Stomach (tissue), 4 donors: ENCODE measurements around the gene MBTD1.

Source experiments
- EP300 ChIP-seq: sonication (generic); formaldehyde crosslinking; IDR thresholded peaks from one replicate; pipeline ENCODE4 v1.6.1; 2017; ENCODE audit warnings: antibody characterized with exemption
- POLR2A ChIP-seq, 4 donors: fragments of 450-650 bp; IDR thresholded peaks; one replicate each; pipeline ENCODE4 v1.6.1; 2016; ENCODE audit warnings: antibody characterized with exemption in 4 of 4, control low read depth in 2 of 4, mild to moderate bottlenecking in 1 of 4, moderate library complexity in 1 of 4
- POLR2AphosphoS5 ChIP-seq, 3 donors: sonication (generic); formaldehyde crosslinking; IDR thresholded peaks; one replicate each; pipeline ENCODE4 v1.6.1; 2016; ENCODE audit warnings: antibody characterized with exemption in 3 of 3
- TF ChIP-seq, protein P1 (sequence below), 7 experiments: fragments of 450-650 bp in 4 of 7; fragments of 200-600 bp in 3 of 7; sonication (generic) in 3 of 7; IDR thresholded peaks; one replicate each; pipeline ENCODE4 v1.5.1; 2016 to 2019; ENCODE audit warnings: antibody characterized with exemption in 7 of 7, control low read depth in 2 of 7, mild to moderate bottlenecking in 1 of 7

DNA sequence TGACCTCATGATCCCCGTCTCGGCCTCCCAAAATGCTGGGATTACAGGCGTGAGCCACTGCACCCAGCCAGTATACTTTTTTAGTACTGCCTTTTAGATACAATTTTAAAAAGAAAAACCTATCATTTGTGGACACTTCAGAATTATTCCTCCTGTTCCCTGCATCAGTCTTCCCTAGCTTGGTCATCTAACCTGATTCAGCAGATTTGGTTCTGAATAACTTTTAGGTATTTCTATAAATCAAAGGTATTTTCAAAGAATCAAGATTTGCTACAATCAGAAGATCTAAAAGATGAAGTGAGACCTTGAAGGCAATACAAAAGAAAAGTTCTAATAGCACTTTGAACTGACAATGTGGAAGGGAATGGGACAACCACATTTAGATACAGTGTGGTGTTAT is 30.0 kb downstream of the MBTD1 start:
- TF ChIP-seq, protein P1, sequence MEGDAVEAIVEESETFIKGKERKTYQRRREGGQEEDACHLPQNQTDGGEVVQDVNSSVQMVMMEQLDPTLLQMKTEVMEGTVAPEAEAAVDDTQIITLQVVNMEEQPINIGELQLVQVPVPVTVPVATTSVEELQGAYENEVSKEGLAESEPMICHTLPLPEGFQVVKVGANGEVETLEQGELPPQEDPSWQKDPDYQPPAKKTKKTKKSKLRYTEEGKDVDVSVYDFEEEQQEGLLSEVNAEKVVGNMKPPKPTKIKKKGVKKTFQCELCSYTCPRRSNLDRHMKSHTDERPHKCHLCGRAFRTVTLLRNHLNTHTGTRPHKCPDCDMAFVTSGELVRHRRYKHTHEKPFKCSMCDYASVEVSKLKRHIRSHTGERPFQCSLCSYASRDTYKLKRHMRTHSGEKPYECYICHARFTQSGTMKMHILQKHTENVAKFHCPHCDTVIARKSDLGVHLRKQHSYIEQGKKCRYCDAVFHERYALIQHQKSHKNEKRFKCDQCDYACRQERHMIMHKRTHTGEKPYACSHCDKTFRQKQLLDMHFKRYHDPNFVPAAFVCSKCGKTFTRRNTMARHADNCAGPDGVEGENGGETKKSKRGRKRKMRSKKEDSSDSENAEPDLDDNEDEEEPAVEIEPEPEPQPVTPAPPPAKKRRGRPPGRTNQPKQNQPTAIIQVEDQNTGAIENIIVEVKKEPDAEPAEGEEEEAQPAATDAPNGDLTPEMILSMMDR (IDR thresholded peaks at IDR 0.05) = no peak
- TF ChIP-seq POLR2AphosphoS5 (IDR thresholded peaks at IDR 0.05) (no peak), POLR2A (IDR thresholded peaks at IDR 0.05) (no peak), EP300 (no peak)
